SU-DHL-6 (cell line): ENCODE data around the gene RGS17.

ENCODE experiments used
- H2AFZ ChIP-seq: fragments of 200-600 bp; sonication (generic); 2 replicates; pipeline ENCODE4 v1.6.1; 2014; ENCODE audit warnings: low read depth, mild to moderate bottlenecking, moderate library complexity, mixed read lengths, antibody characterized with exemption, low read length; ENCODE audit not compliant: severe bottlenecking
- H3F3A ChIP-seq: fragments of 200-600 bp; shearing (Covaris generic); 2 replicates; pipeline ENCODE4 v1.6.0; 2016; ENCODE audit warnings: antibody characterized with exemption, mild to moderate bottlenecking; ENCODE audit not compliant: insufficient read depth
- H3K27ac ChIP-seq: fragments of 200-600 bp; sonication (generic); 2 replicates; pipeline ENCODE4 v1.5.1; 2016; ENCODE audit warnings: low read depth, mild to moderate bottlenecking, low read length, moderate library complexity, mixed read lengths
- H3K27me3 ChIP-seq: fragments of 200-600 bp; sonication (generic), shearing (Covaris generic); 2 replicates; pipeline ENCODE4 v1.6.0; 2014; ENCODE audit warnings: mild to moderate bottlenecking, low read length
- H3K36me3 ChIP-seq: fragments of 200-600 bp; sonication (generic); 2 replicates; pipeline ENCODE4 v1.6.1; 2014; ENCODE audit warnings: mild to moderate bottlenecking, low read length, mixed read lengths
- H3K4me2 ChIP-seq: fragments of 300-600, 200-600 bp; shearing (Covaris generic), sonication (generic); 2 replicates; pipeline ENCODE4 v1.6.0; 2014; ENCODE audit warnings: low read length, low read depth, mild to moderate bottlenecking; ENCODE audit not compliant: poor library complexity, severe bottlenecking
- H3K4me3 ChIP-seq: fragments of 200-600 bp; sonication (generic); 2 replicates; pipeline ENCODE4 v1.5.1; 2014; ENCODE audit warnings: antibody characterized with exemption, low read length, mild to moderate bottlenecking, mixed read lengths; ENCODE audit not compliant: insufficient read depth, poor library complexity, severe bottlenecking
- H3K79me2 ChIP-seq: fragments of 200-600 bp; sonication (generic); 2 replicates; pipeline ENCODE4 v1.6.1; 2014; ENCODE audit warnings: mild to moderate bottlenecking, low read length, moderate library complexity; ENCODE audit not compliant: insufficient read depth
- H3K9ac ChIP-seq: fragments of 200-600 bp; sonication (generic); 2 replicates; pipeline ENCODE4 v1.7.0; 2014; ENCODE audit warnings: mild to moderate bottlenecking, low read length
- H3K9me2 ChIP-seq: fragments of 200-600 bp; sonication (generic); replicated peaks from 2 replicates; pipeline ENCODE4 v1.6.1; 2014; ENCODE audit warnings: low read length; ENCODE audit not compliant: insufficient read depth
- H3K9me3 ChIP-seq: fragments of 200-600 bp; sonication (generic); 2 replicates; pipeline ENCODE4 v1.6.1; 2014; ENCODE audit warnings: low read length, mixed read lengths; ENCODE audit not compliant: insufficient read depth
- H4K20me1 ChIP-seq: fragments of 200-600 bp; sonication (generic); 2 replicates; pipeline ENCODE4 v1.6.1; 2014; ENCODE audit warnings: low read depth, mild to moderate bottlenecking, antibody characterized with exemption, low read length, moderate library complexity, mixed read lengths
- CTCF ChIP-seq: fragments of 200-600 bp; sonication (generic); IDR thresholded peaks from one replicate; pipeline ENCODE4 v1.5.1; 2017; ENCODE audit warnings: antibody characterized with exemption, mild to moderate bottlenecking, low read length, moderate library complexity; ENCODE audit not compliant: insufficient read depth, poor library complexity, severe bottlenecking
- EZH2phosphoT487 ChIP-seq: fragments of 200-600 bp; sonication (generic), shearing (Covaris generic); conservative IDR thresholded peaks from 2 replicates; pipeline ENCODE4 v1.6.1; 2018; ENCODE audit warnings: mild to moderate bottlenecking, antibody characterized with exemption, low read length, moderate library complexity, mixed read lengths

Gene RGS17

GRCh38 chr6:153150371-153150751 is 19.3 kb upstream of the RGS17 start:
- TF ChIP-seq EZH2phosphoT487 (no peak), CTCF (no peak)
- no peak overlapping the region for H3K4me3 ChIP-seq
- no peak overlapping the region for H3K9ac ChIP-seq
- no peaks in the 10 kb centered on the region for H4K20me1 ChIP-seq
- no peak overlapping the region for H3K4me2 ChIP-seq
- no peaks in the 10 kb centered on the region for H3K9me2 ChIP-seq
- no peaks in the 10 kb centered on the region for H3K36me3 ChIP-seq
- no peaks in the 10 kb centered on the region for H3K9me3 ChIP-seq
- no peak overlapping the region for H2AFZ ChIP-seq
- H3K27me3 ChIP-seq: no peaks in the 10 kb centered on the region
- no peaks in the 10 kb centered on the region for H3F3A ChIP-seq
- H3K79me2 ChIP-seq: no peaks in the 10 kb centered on the region
- no peak overlapping the region for H3K27ac ChIP-seq

- no peaks in the 10 kb centered on the region for H3K79me2 ChIP-seq
- no peak overlapping the region for H3K4me3 ChIP-seq
- no peak overlapping the region for H2AFZ ChIP-seq
- no peaks in the 10 kb centered on the region for H3K9me2 ChIP-seq
- H3K36me3 ChIP-seq: no peaks in the 10 kb centered on the region
- TF ChIP-seq EZH2phosphoT487 (no peak), CTCF (no peak)
- no peaks in the 10 kb centered on the region for H3F3A ChIP-seq
- no peaks in the 10 kb centered on the region for H3K9me3 ChIP-seq
- H3K9ac ChIP-seq: no peak overlapping the region
- H3K4me2 ChIP-seq: no peak overlapping the region
- H4K20me1 ChIP-seq: no peaks in the 10 kb centered on the region
- H3K27me3 ChIP-seq: no peaks in the 10 kb centered on the region
- H3K27ac ChIP-seq: no peak overlapping the region
Observed at GRCh38 chr6:153149891-153150290, 18.8 kb upstream of the RGS17 start.

DNA sequence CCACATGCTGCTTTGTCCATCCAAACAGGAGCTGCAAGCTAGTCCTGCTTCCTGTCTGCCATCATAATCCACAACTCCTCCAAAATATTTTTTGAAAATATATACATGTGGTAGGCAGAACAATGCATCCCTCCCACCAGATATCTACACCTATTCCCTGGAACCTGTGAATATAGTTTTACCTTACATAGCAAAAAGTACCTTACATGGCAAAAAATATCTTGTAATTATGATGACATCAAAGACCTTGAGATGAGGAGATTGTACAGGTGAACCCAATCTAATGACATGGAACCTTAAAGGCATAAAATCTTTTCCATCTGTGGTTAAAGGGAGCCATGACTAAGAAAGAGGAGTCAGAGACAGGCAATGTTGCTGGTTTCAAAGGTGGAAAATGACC is 15.3 kb upstream of the RGS17 start:
- Histone ChIP-seq H4K20me1 (no peaks in the 10 kb centered on the region), H3K4me3 (no peak overlapping the region), H3F3A (no peaks in the 10 kb centered on the region), H3K27ac (no peak overlapping the region), H2AFZ (no peak overlapping the region), H3K27me3 (no peaks in the 10 kb centered on the region), H3K9ac (no peak overlapping the region), H3K79me2 (no peaks in the 10 kb centered on the region), H3K36me3 (no peaks in the 10 kb centered on the region), H3K4me2 (no peak overlapping the region), H3K9me2 (no peaks in the 10 kb centered on the region), H3K9me3 (no peaks in the 10 kb centered on the region)
- no peak for TF ChIP-seq EZH2phosphoT487
- TF ChIP-seq CTCF: no peak

GRCh38 chr6:153145591-153145990 is 14.5 kb upstream of the RGS17 start:
- Histone ChIP-seq H2AFZ (no peak overlapping the region), H3K4me3 (no peak overlapping the region), H3K4me2 (no peak overlapping the region), H3K27ac (no peak overlapping the region), H3K9ac (no peak overlapping the region), H3K79me2 (no peaks in the 10 kb centered on the region), H3K9me2 (no peaks in the 10 kb centered on the region), H4K20me1 (no peaks in the 10 kb centered on the region), H3F3A (no peaks in the 10 kb centered on the region), H3K36me3 (no peaks in the 10 kb centered on the region), H3K9me3 (no peaks in the 10 kb centered on the region), H3K27me3 (no peaks in the 10 kb centered on the region)
- TF ChIP-seq CTCF (no peak), EZH2phosphoT487 (no peak)
